NCI-H2196 treated with DMSO at 0.1 percent for 48 hours (cell line): ENCODE data around the gene TUB.

ENCODE experiments used
- DNase-seq: peaks from one replicate; lab custom pipeline; 2025; ENCODE audit not compliant: unreplicated experiment; lab: John Stamatoyannopoulos, UW

Gene TUB

DNA sequence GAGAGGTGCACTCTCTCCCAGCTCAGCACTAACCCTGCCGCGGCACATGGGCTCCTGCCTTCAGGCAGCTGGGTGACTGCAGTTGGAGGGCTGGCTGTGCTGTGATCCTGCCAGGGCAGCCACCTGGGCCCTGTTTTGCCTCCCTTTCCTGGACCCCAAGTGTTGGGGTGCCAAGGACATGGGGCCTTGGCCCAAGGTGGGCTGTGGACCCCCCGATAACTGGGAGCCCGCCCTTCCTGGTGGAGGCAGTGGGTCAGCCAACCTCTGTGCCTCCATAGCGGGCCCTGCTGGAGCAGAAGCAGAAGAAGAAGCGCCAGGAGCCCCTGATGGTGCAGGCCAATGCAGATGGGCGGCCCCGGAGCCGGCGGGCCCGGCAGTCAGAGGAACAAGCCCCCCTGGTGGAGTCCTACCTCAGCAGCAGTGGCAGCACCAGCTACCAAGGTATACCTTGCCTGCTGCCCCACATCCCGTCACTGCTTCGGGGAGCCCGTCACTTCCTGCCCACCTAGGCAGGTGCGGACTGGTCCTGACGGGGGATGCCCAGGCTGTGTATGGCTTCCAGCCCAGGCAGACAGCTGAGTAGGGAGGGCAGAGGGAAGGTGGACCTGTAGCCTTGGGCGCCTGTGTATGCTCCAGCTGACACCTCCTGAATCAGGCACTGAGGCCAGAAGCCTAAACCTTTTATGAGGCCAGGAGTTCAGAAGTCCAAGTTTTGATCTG, 8.9 kb downstream of the TUB start:
- DNase-seq, result no peak

DNA sequence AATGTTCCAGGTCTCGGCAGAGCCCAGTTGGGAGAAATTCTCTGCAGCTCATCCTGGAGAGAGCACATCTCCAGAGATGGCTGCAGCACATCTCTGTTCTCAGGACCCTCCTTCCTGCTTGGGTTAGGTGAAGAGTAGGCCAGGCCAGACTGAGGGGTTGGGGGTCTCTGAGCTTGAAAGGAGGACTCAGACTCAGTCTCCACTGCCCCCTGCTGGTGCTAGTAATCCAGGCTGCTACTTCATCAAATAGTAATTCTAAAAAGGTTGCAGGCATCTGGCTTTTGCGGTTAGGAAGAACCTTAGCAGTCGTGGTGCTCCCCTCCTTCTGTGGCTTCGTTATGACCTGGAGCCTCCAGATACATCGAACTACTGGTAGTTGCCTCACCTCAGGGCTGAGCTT, 9.7 kb downstream of the TUB start:
- no peak for DNase-seq

DNA sequence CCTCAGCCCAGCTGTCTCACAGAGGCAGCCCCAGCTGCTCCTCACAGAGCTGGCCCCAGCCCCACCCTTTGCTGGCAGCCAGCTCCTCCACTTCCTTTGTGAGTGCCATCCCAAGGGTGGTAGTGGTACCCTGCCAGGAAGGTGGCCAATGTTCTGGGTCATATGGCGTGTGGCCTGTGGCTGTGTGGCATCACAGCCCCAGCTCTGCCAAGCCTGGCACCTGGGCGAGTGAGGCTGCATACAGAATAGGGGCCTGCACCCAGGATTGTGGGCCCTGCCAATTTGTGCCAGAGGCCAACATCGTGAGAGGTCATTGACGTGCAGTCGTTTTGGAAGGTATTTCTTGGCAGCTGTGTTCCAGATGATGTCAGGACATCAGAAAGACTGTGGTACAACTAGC, 10.7 kb downstream of the TUB start:
- no peak for DNase-seq

DNA sequence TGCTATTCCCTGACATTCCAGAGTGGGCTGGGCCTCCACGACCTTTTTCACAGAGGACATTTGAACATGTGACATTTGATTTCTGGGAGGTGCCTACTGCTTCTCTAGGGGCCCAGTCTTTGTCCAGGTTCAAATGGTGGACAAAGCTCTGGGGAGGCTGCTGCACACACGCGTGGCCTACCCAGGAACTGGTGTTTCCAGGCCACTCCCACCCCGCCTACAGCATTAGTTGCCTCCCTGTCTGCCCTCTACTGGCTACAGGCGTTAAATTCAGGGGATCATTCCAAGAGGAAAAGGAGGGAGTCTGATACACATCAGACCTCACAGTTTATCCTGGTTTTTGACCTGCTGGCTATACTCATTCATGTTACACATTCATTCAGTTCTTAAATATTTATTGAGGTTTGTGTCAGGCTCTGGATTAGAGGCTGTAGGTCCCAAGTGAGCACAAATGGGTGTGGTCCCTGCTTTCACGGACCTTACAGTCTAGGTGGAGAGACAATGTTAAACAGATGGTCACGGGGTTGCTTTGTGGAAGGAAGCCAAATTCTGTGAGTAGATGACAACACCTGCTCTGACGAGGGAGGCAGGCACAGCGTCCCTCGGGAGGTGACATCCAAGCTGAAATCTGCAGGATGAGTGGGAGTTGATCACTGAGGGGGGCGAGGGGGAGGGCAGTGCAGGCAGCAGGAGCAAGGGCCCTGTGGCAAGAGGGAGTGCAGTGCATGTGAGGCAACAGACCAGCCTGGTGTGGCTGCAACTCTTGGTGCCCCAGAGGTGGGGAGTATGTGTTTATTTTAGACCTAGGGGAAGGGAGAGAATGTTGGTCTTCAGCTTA, 11.8 kb downstream of the TUB start:
- peak; percentile 36 for DNase-seq

DNA sequence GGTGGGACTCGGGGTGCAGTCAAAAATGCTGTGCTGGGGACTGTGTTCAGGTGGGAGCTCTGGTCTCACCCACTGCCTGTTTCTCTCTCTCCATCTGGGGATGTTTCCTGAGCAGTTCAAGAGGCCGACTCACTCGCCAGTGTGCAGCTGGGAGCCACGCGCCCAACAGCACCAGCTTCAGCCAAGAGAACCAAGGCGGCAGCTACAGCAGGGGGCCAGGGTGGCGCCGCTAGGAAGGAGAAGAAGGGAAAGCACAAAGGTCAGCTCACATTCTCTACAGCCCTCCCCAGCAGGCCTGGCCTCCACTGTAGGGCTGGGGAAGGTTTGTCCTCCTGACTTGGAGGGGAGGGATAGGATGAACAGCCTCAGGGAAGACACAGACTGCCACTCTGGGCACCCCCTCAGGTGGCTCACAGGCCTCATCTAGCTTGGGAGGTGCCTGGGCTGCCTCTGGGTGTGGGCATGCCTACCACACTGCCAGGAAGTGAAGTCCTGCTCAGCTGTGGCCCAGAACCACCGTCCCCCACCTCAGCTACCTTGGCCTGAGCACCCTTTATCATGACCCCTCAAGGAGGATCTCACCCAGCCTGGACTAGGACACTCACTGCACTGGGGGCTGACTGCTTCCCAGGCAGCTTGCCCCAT, 13.0 kb downstream of the TUB start:
- no peak for DNase-seq

DNA sequence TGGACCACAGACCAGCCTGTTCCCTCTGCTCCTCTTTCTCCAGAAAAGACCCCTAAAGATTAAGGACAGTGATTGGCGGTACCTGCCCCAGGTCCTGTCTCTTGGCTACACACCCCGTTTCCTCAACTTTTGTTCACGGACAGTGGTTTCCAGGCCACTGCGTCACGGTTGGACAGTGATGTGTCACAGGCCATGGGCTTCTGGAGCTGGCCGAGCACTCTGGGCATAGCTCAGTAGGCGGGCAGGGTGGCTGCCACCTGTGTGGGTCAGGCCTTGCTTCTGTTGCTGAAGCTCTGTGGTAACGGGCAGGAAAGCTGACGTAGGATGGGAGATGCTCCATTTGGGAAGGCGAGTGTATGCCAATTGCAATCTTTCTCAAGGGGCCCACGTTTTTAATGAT, 13.6 kb downstream of the TUB start:
- DNase-seq, result no peak

DNA sequence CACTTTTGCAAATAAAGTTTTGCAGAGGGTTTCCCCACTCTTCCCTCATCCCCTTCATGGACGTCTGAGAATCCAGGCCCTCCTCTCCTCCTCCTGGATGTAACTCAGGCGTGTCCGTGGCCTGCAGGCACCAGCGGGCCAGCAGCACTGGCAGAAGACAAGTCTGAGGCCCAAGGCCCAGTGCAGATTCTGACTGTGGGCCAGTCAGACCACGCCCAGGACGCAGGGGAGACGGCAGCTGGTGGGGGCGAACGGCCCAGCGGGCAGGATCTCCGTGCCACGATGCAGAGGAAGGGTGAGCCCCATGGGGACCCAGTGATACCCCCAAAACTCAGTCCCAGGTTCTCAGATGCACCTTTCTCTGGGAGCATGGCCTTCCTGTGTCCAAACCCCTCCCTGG, 14.4 kb downstream of the TUB start:
- no peak for DNase-seq

DNA sequence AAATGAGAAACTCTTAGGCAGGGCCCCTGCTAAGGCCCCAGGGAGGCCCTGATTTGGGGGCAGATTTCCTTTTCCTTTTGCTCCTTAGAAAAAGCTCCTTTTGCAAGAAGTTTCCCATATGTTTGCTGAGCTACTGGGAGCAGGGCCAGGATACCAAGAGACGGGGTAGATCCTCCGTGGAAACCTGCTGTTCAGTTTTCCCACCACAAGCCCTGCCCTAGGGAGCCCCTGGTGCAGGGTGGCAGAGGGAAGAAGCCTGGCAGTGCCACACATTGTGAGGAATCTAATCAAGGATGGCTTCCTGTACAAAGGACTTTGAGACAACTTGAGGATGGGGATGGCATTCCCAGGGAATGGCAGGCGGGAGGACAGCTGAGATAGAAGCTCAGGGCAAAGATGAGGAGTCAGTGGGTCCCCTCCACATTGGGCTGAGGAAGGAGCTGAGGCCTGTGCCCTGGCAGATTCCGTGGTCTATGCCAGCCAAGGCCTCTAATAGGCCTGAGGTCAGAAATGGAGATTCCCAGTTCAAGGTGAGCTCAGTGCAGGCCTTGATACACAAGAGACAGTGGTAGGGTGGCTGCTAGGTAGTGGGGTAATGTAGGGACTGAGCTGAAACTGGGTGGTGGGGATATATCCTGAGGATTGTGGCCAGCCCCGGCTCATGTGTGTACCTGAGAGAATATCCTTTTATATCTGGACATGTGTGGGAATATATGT, 15.0 kb downstream of the TUB start:
- no peak for DNase-seq

DNA sequence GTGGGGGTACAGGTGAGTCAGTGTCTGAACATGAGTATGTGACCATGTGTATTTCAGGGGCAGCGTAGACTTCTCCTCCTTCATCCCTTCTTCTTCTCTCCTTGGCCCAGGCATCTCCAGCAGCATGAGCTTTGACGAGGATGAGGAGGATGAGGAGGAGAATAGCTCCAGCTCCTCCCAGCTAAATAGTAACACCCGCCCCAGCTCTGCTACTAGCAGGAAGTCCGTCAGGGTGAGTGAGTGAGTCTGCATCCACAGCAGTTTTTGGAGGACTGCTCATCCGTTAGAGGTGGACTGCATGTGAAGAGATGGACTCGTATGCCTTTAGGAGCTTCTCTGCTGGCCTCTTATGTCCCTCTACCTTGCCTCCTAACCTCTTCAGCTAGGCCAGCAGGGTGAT, 15.6 kb downstream of the TUB start:
- no peak for DNase-seq

DNA sequence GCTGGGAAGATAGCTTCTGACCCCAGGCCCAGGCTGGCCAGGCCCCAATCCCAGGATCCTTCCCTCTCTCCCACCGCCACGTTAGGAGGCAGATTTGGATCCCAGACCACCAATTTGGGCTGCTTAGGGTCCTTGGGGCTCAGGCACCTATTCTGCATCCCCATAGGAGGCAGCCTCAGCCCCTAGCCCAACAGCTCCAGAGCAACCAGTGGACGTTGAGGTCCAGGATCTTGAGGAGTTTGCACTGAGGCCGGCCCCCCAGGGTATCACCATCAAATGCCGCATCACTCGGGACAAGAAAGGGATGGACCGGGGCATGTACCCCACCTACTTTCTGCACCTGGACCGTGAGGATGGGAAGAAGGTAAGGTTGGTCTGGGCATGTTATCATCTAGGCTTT, 16.1 kb downstream of the TUB start:
- DNase-seq, result no peak

DNA sequence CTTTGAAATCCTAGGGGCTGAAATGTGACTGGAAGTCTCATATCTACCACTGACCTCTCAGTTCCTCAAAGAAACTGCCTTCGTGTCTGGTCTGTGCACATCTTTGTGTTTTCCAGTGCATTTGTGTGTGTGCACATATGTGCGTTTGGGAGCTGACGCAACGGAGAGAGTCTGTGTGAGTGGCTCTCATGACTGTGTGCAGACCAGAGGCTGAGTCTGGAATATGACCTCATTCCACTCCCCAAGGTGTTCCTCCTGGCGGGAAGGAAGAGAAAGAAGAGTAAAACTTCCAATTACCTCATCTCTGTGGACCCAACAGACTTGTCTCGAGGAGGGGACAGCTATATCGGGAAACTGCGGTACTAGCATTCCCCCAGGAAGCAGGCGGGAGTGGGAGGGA, 16.5 kb downstream of the TUB start:
- no peak for DNase-seq

DNA sequence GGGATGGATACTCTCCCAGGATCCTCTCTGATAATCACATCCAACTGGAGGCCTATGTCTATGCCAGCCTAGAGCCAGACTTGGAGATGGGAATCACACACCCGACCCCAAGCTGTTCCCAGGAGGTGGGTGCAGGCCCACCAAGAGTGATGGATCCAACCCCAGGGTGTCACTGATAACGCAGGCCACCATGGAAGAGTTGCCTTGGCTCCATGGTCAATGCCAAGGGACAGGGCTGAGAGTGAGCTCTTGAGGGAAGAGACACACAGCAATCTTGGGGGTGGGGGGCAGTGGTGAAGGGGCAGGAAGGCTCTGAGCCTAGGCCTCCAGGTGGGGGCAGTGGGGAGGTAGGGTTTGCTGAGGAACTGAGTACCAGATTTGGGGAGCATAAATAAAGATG, 16.9 kb downstream of the TUB start:
- no peak for DNase-seq

DNA sequence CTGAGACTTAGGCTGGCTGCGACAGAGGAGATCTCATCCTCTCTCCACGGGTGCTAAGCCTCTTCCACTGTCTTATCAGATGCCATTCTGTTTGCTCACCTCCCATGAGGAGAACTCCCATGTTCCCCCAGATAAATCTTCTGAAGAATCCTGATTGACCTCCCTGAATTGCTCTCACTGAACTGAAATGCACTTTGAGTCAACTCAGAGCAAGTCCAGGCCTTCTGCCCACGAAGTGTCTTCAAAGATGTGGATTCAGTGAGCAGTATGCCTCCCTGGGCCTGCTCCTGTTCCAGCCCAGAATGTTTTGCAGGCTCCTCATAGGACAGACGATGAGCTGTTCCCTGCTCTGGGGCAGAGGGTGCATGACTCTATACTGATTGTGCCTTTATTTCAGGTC, 17.4 kb downstream of the TUB start:
- DNase-seq, result no peak

DNA sequence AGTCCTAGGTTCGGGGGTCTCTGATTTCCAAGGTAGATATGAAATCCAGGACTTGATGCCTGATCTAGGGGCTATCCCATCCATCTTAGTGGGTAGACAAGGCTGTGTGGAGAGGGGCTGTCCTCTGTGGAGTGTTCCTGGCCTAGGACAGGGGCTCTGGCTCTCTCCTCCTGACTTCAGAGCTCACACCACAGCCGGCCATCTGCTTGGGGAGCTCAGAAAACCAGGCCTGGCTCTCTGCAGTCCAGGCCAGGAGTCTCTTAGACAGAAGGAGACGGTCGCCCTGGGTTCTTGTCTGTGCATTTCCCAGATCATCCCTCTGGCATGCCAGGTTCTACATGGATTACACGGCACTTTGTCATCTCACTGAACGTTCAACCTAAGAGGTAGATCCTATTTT, 17.9 kb downstream of the TUB start:
- DNase-seq, result no peak

DNA sequence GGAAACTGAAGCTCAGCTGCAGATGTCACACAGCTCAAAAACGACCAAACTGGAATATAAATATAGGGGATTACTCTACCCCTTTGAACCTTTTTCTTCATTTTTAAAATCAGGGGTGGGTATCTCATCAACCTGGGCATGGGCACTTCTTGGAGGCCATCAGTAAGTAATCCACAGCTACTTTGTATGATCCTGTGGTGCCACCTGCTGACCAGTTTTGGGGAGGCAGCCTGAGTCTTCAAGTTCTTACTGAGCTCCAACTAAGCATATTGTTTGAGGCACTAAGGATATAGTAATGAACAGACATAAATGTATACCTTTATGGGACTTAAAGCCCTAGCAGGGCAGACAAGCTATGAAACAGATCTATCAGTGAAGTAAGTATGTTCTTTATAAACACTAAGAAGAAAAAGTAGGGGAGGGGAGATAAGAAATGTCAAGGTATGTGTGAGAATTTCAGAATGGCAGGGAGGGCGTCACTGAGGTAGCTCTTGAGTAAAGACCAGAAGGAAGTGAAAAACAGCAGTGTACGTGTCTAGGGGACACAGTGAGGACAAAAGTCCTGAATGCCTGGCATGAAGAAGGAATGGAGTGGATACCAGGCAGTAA, 18.4 kb downstream of the TUB start:
- no peak for DNase-seq

DNA sequence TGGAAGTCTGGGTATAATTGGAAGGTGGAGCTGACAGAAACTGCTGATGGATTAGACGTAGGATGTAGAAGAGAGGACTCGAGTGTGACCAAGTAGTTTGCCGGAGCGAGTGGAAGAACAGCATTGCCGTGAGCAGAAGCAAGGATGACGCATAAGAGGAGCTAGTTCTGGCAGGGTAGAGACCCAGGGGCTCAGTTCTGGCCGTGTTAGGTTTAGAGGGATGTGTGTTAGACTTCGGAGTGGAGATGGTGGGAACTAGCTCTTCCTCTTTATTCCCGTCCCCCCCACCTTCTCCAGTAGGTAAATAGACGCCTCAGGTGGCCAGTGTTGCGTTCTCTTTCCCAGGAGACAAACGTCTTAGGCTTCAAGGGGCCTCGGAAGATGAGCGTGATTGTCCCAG, 19.1 kb downstream of the TUB start:
- DNase-seq, result no peak

DNA sequence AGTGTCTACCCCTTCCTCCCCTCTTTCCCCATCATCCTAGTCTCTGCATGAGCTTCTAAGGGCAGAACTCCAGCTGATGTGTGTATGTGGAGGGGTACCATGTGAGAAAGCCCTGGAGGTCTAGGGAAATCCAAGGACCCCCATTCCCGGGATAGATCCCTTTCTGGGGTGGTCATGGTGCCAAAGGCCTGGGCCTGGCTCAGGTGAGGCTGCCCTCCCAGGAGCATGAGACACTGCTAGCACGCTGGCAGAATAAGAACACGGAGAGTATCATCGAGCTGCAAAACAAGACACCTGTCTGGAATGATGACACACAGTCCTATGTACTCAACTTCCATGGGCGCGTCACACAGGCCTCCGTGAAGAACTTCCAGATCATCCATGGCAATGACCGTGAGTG, 19.6 kb downstream of the TUB start:
- no peak for DNase-seq

DNA sequence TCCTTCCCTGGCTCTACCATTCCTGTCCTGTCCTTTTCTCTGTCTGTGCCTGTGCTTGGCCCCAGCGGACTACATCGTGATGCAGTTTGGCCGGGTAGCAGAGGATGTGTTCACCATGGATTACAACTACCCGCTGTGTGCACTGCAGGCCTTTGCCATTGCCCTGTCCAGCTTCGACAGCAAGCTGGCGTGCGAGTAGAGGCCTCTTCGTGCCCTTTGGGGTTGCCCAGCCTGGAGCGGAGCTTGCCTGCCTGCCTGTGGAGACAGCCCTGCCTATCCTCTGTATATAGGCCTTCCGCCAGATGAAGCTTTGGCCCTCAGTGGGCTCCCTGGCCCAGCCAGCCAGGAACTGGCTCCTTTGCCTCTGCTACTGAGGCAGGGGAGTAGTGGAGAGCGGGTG, 20.4 kb downstream of the TUB start:
- no peak for DNase-seq

DNA sequence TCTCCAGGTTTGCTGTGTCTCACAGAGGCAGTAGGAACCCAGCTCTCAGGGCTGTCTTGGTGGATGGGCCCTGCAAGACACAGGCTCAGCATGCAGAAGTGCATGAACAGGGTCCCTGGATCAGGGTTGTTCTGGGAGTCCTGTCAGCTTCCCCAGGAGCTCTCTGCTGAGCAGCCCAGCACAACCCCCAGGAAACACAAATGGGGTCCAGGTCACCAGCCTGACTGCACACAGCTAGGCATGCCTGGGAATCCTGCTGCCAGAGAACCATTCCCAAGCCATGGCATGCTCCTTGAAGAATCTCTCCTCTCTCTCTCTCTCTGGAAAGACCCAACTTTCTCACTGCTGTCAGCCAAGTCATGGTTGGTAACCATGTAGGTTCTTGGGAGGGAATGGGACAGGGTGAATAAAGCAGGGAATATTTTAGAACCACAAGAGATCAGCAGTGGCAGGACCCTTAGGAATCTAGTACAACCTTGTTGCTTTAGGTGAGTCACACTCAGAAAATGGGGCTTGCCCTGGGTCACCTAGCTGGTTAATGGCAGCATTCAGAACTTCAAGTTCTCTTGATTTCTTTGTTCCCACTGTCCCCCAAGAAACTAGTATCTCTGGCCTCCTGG, 21.4 kb downstream of the TUB start:
- no peak for DNase-seq

DNA sequence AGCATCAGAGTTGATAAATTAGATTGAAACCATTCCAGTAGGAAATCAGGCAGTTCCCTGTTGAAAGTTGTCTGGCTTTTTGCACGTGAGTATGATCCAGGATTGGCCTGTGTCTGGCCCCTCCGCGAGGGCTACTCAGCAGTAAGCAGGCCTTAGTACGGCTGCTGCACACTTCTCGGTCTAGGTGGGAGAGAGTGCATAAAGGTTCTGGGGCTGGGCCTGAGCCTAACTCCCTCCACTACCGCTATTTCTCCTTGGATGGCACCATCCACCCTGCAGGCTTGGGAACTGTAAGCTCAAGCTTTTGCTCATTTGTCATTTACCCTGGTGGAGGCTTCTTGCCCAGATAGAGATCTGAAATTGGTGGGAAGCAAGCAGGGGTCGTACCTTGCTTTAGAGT, 22.0 kb downstream of the TUB start:
- DNase-seq, result no peak

DNA sequence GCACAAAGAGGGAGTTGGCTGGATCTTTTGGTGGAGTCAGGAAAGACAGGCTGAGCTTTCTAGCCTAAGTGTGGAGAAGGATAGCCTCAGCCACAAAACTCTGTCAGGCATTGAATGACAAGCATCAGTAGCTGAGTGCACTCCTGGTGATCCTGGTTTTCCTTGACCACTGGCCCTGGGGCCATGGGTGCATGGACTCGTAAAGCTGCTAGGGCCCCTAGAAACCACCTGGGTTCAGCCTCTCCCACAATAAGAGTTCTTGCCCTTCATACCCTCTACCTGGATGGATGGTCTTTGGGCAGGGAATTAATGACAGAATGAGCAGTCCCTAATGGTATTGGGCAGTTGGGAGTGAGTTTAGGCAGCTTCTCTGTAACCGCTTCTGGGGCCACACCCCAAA, 22.9 kb downstream of the TUB start:
- no peak for DNase-seq
